ENCODE measurements around the gene PEX6.

DNA sequence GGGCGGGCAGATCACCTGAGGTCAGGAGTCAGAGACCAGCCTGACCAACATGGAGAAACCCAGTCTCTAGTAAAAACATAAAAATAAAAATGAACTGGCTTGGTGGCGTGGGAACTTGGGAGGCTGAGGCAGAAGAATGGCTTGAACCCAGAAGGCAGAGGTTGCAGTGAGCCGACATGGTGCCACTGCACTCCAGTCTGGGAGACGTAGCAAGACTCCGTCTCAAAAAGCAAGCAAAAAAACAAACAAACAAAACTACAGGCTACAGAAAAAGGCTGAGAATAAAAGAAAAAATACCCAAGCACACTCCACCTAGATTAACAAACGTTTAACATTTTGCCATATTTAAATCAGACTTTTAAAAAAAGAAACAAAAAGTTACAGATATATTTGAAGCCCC lies 57.2 kb downstream of the PEX6 start:
- no peak for TF ChIP-seq EZH2phosphoT487 (IDR thresholded peaks at IDR 0.05; ENCODE audit: borderline replicate concordance)
- TF ChIP-seq, protein P1, sequence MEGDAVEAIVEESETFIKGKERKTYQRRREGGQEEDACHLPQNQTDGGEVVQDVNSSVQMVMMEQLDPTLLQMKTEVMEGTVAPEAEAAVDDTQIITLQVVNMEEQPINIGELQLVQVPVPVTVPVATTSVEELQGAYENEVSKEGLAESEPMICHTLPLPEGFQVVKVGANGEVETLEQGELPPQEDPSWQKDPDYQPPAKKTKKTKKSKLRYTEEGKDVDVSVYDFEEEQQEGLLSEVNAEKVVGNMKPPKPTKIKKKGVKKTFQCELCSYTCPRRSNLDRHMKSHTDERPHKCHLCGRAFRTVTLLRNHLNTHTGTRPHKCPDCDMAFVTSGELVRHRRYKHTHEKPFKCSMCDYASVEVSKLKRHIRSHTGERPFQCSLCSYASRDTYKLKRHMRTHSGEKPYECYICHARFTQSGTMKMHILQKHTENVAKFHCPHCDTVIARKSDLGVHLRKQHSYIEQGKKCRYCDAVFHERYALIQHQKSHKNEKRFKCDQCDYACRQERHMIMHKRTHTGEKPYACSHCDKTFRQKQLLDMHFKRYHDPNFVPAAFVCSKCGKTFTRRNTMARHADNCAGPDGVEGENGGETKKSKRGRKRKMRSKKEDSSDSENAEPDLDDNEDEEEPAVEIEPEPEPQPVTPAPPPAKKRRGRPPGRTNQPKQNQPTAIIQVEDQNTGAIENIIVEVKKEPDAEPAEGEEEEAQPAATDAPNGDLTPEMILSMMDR (conservative IDR thresholded peaks at IDR 0.05; ENCODE audit: low read length) = no peak

All from Loucy (cell line).